ENCODE results near the gene CDON. TPM values are rescaled to one million over a fixed set of nuclear protein-coding genes. Genes with fewer than 3 reads are reported as not detected.

The CDON gene
- total RNA-seq, 1 experiment from 2014 or later, result 17.2 TPM

DNA sequence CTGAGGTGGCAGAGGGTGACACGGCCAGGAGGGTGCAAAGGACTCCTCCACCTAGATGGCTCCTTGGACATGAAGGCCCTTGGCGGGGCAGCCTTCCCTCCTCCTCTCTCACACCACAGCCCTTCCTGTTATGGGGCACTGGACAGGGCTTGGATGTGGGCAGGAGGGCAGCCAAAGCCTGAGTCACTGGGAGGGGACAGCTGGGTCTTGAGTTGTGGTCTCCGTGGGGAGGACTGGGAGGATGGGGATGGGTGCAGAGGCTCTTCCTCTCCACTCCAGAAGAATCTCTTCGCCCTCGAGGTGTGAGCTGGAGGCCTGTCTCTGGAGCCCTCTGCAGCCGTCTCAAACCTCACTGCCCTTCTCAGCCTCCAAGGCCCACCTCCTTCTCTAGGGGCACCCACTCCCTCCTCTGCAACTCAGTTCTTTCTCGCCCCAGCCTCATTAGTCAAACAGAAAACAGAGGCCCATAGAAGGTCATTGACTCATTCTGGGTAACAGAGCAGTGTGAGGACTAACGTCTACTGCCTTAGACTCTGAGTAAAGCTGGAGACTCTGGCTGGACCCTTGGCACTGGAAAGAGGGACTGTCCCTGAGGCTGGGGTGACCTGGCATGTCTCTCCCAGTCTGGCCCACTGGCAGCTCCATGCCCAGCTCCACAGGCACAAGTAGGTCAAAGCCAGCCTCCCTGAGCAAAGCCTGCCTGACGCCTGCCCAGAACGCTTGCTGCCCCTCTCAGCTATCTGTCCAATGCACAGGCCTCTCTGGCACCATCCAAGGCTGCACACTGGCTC is 47.5 kb upstream of the CDON start:
- H3K4me3 Mint-ChIP-seq, result no peak overlapping the region
- H3K27ac ChIP-seq (ENCODE audit: insufficient read length, low read depth, low read length), result no peak overlapping the region
- H3K56ac ChIP-seq (ENCODE audit: insufficient read length, low read depth, low read length), result no peak overlapping the region
- no peaks in the 10 kb centered on the region for H3K9me3 ChIP-seq (ENCODE audit: control insufficient read depth, low read depth, low read length)
- H3K79me2 ChIP-seq (ENCODE audit: insufficient read depth, low read length), result no peaks in the 10 kb centered on the region
- H3K9me3 Mint-ChIP-seq, result peaks cover 0 to 3% of the 10 kb centered on the region in 2 experiments; a peak in 1 of 5 replicates
- no CpG with 5 or more reads among the region's 10 CpGs for WGBS (ENCODE audit: extremely low coverage, insufficient read length, low lambda C conversion rate)
- H3K4ac ChIP-seq (ENCODE audit: low read depth, low read length), result no peak overlapping the region
- peaks cover 3% of the 10 kb centered on the region; the same call in 1 of the 2 replicates for H3K4me1 ChIP-seq (ENCODE audit: insufficient read depth, low read length)
- H4K91ac ChIP-seq (ENCODE audit: insufficient read length, low read depth, low read length), result no peak overlapping the region
- H3K23me2 ChIP-seq (ENCODE audit: insufficient read length, low read depth, low read length, poor library complexity, severe bottlenecking), result no peaks in the 10 kb centered on the region
- no peaks in the 10 kb centered on the region for H3K27me3 ChIP-seq (ENCODE audit: insufficient read depth, low read length)
- H3K36me3 Mint-ChIP-seq (ENCODE audit: insufficient read depth in 1 of 3, low read depth in 3 of 3), result no peaks in the 10 kb centered on the region; a peak in 1 of 7 replicates
- no peak overlapping the region for H3K23ac ChIP-seq (ENCODE audit: insufficient read length, low read depth, low read length)
- no peak overlapping the region; the same call in 1 of the 2 replicates for H3K14ac ChIP-seq (ENCODE audit: insufficient read depth, low read length)
- no peak overlapping the region for H2BK12ac ChIP-seq (ENCODE audit: insufficient read length, low read depth, low read length)
- H3K79me1 ChIP-seq (ENCODE audit: insufficient read depth, low read depth, low read length, poor library complexity, severe bottlenecking), result no peaks in the 10 kb centered on the region
- H3K9ac ChIP-seq (ENCODE audit: extremely low read depth, insufficient read length, low read length), result no peak overlapping the region
- no peak overlapping the region for H3T11ph ChIP-seq (ENCODE audit: low read length)
- H4K20me1 ChIP-seq (ENCODE audit: control insufficient read depth, insufficient read depth, insufficient read length), result no peaks in the 10 kb centered on the region
- no peak overlapping the region for H2BK20ac ChIP-seq (ENCODE audit: low read depth, low read length, poor library complexity, severe bottlenecking)
- no peak overlapping the region for H4K5ac ChIP-seq (ENCODE audit: insufficient read length, low read depth, low read length)
- TF ChIP-seq, protein P1, sequence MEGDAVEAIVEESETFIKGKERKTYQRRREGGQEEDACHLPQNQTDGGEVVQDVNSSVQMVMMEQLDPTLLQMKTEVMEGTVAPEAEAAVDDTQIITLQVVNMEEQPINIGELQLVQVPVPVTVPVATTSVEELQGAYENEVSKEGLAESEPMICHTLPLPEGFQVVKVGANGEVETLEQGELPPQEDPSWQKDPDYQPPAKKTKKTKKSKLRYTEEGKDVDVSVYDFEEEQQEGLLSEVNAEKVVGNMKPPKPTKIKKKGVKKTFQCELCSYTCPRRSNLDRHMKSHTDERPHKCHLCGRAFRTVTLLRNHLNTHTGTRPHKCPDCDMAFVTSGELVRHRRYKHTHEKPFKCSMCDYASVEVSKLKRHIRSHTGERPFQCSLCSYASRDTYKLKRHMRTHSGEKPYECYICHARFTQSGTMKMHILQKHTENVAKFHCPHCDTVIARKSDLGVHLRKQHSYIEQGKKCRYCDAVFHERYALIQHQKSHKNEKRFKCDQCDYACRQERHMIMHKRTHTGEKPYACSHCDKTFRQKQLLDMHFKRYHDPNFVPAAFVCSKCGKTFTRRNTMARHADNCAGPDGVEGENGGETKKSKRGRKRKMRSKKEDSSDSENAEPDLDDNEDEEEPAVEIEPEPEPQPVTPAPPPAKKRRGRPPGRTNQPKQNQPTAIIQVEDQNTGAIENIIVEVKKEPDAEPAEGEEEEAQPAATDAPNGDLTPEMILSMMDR (conservative IDR thresholded peaks at IDR 0.05), result no peak
- no peak overlapping the region for H2AK5ac ChIP-seq (ENCODE audit: insufficient read length, low read length)
- no peak overlapping the region for H3K27ac Mint-ChIP-seq
- H4K8ac ChIP-seq (replicated peaks; ENCODE audit: insufficient read length, low read depth, low read length), result no peak overlapping the region
- no peak overlapping the region for H2BK5ac ChIP-seq (ENCODE audit: insufficient read length, low read length)
- H3K4me2 ChIP-seq (ENCODE audit: insufficient read depth, insufficient read length, low read length), result no peak overlapping the region
- DNase-seq, result no peak
- no peak overlapping the region for H2AFZ ChIP-seq (ENCODE audit: low read length)
- no peak overlapping the region for H2BK15ac ChIP-seq (ENCODE audit: low read depth, low read length)
- no peak overlapping the region for H2BK120ac ChIP-seq (ENCODE audit: low read depth, low read length, poor library complexity, severe bottlenecking)
- H3K27me3 Mint-ChIP-seq (ENCODE audit: low read depth), result peaks cover 5% of the 10 kb centered on the region
- H3K4me1 Mint-ChIP-seq, result peaks cover 10 to 17% of the 10 kb centered on the region in 2 experiments
- no peak overlapping the region for H3K18ac ChIP-seq (ENCODE audit: insufficient read length, low read depth, low read length)

All from H9 (cell line).